Activated CD4-positive, CD25-positive, alpha-beta regulatory T cell (primary cell): ENCODE measurements around the gene NFATC4.

Source experiments
- DNase-seq, 4 experiments: peaks; one replicate each; lab custom pipeline; 2025; lab: John Stamatoyannopoulos, UW

The NFATC4 gene

DNA sequence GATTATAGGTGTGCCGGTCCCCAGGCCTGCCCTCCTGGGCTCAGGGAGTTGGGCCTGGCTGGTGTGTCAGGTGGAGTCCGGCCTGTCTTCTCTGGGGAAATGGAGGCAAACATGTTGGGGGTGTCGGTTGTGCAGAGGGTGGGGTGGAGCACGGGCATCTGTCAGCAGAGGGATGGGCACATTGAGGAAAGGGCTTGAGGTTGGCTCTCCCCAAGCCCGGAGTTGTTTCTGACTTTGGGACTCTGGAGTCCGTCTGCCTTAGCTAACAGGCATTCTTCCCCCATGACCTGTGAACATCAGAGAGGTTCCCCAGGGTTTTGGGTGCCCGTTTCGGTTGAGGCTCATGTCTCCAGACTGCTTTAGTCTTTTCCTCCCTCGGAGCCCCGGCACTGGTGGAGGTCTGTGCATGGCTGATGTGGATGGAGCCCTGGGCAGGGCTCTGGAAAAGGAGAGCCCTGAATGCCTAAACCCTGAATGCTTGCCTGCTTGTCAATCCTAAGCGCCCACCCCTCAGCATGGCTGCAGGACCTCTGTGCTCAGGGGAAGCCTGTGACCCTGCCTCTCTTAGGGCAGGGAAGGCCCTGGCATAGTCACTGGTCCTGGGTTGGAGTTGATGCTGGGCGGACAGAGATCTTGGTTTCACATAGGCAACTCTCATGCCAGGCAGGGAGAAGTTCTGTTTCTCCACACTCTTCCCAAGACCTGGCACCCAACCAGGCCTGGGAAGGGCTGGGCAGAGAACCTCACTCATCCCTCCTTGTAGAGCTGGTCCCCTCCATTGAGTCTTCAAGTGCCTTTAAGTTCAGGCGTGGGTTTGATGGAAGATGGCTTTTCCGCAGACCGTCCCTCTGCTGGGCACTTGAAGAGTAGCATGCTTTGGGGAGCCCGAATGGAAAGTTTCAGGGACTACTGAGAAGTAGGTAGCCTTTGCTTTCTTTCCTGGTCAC lies 43.7 kb downstream of the NFATC4 start:
- no peak for DNase-seq

DNA sequence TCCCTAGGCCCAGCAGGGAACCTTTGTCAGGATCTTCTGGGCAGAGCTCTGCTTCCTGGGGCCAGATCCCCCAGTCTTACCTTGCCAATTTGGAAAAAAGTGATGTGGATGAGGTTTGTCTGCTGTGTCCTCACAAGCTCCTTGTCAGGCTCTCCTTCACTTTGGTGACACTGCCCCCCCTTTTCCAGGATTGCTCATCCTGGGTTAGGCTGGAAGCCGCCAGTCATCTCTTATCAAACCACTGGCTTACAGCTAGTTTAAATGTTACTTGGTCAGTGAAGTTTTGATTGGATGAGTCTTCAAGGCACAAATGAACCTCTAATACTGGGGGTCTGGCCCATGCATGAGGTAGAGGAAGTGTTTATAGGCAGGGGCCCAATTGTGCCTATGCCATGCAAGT lies 46.1 kb downstream of the NFATC4 start:
- no peak for DNase-seq

DNA sequence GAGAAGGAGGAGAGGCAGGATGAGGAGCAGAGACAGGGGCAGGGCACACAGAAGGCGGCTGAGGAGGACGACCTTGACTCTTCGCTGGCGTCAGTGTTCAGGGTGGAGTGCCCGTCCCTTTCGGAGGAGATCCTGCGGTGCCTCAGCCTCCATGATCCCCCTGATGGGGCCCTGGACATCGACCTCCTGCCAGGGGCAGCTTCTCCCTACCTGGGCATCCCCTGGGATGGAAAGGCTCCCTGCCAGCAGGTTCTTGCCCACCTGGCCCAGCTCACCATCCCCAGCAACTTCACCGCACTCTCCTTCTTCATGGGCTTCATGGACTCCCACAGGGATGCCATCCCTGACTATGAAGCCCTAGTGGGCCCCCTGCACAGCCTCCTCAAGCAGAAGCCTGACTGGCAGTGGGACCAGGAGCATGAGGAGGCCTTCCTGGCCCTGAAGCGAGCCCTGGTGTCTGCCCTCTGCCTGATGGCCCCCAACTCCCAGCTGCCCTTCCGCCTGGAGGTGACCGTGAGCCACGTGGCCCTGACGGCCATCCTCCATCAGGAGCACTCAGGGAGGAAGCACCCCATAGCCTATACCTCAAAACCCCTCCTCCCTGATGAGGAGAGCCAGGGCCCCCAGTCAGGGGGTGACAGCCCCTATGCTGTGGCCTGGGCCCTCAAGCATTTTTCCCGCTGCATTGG lies 46.9 kb downstream of the NFATC4 start:
- DNase-seq: no peak

DNA sequence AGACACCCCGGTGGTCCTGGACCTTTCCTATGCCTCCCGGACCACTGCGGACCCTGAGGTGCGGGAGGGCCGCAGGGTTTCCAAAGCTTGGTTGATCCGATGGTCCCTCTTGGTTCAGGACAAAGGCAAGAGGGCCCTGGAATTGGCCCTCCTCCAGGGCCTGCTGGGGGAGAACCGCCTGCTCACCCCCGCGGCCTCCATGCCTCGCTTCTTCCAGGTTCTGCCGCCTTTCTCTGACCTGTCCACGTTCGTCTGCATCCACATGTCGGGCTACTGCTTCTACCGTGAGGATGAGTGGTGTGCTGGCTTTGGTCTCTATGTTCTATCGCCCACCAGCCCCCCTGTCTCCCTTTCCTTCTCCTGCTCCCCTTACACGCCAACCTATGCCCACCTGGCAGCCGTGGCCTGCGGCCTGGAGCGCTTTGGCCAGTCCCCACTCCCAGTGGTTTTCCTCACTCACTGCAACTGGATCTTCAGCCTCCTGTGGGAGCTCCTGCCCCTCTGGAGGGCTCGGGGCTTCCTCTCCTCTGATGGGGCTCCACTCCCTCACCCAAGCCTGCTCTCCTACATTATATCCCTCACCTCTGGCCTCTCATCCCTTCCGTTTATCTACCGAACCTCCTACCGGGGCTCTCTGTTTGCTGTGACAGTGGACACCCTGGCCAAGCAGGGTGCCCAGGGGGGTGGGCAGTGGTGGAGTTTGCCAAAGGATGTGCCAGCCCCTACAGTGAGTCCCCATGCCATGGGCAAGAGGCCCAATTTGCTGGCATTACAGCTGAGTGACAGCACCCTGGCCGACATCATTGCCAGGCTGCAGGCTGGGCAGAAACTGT lies 47.7 kb downstream of the NFATC4 start:
- DNase-seq: no peak

DNA sequence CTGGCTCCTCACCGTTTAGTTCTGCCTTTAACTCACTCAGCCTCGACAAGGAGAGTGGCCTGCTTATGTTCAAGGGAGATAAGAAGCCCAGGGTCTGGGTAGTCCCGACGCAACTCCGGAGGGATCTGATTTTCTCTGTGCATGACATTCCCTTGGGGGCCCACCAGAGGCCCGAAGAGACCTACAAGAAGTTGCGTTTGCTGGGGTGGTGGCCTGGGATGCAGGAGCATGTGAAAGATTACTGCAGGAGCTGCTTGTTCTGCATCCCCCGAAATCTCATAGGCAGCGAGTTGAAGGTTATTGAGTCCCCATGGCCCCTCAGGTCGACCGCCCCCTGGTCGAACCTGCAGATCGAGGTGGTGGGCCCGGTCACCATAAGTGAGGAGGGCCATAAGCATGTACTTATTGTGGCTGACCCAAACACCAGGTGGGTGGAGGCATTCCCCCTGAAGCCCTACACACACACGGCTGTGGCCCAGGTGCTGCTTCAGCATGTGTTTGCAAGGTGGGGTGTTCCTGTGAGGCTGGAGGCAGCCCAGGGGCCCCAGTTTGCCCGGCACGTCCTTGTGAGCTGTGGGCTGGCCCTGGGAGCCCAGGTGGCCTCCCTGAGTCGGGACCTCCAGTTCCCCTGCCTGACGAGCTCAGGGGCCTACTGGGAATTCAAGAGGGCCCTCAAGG lies 48.4 kb downstream of the NFATC4 start:
- DNase-seq: no peak

DNA sequence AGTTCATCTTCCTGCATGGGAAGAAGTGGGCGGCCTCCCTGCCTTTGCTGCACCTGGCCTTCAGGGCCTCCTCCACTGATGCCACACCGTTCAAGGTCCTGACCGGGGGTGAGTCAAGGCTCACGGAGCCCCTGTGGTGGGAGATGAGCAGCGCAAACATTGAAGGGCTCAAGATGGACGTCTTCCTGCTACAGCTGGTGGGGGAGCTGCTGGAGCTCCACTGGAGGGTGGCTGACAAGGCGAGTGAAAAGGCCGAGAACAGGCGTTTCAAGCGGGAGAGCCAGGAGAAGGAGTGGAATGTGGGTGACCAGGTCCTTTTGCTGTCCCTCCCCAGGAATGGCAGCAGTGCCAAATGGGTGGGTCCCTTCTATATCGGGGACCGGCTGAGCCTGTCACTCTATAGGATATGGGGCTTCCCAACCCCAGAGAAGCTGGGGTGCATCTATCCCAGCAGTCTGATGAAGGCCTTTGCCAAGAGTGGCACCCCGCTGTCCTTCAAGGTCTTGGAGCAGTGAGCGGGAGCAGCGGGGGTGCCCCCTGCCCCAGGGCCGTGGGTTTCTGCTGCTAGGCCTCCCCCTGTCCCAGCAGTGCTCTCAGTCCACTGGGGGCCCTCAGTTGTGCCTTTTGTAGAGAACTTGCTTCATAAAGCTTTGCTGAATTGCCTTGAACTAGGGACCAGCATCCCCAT lies 49.1 kb downstream of the NFATC4 start:
- no peak for DNase-seq

DNA sequence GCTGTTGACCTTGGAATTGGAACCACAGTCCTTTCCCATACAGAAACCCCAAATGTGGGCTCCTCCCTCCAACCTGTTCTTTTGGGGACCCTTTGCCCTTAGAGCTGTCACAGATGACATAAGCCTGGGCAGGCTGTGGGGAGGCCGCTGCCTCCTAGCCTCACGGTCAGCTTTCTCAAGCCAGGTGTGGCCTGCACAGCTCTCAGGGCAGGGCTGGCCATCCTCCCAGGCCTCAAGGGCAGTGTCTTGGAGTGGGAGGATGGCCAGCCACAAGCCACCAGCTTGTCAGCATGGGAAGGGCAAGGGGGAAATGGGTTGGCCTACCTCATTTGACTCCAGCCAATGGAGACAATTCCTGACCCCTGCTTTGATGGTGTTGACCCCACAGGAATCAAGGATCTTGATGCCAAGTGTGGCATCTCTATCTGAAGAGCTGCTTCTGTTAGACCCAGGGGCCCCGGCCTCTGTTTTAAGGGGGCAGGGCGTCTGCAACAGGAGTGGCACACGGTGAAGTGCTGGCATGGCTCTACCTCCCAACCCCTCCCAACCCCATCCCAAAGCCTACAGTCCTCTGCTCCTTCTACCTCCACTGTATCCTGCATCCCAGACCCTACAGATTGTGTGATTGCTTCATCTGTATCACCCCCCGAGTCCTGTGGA lies 50.0 kb downstream of the NFATC4 start:
- DNase-seq: no peak

DNA sequence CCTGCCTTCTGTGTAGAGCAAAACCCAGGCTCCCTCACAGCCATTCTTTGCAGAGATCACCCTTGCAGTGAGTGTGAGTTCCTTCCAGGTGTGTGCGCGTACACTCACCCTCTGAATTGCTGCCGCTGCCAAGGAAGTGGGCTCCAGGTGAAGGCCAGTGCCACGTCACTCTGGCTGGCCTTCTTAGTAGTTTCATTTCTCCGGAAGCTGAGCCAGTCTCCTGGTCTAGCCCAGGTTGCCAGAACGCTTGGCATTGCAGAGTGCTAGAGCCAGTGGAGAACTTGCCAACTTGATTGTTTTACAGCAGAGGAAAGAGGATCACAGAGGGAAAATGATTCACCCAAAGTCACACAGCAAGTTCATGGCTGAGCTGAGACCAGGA lies 50.5 kb downstream of the NFATC4 start:
- no peak for DNase-seq

DNA sequence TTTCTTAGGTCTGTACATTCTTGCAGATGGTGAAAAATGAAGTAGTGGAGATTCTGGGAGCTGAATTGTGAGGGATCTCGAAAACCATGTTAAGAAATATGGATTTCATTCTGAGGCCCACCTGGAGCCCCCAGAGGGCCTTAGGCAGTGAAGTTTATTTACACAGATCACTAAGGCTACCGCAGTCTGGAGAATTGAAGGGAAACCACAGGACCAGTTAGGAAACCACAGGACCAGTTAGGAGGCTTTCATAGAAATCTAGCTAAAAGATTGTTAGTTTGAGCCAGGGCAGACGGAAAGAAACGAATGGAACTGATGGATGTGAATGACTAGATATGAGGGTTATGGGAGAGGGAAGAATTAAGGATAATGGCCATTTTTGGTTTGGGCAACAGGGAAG lies 54.3 kb downstream of the NFATC4 start:
- DNase-seq: no peak

DNA sequence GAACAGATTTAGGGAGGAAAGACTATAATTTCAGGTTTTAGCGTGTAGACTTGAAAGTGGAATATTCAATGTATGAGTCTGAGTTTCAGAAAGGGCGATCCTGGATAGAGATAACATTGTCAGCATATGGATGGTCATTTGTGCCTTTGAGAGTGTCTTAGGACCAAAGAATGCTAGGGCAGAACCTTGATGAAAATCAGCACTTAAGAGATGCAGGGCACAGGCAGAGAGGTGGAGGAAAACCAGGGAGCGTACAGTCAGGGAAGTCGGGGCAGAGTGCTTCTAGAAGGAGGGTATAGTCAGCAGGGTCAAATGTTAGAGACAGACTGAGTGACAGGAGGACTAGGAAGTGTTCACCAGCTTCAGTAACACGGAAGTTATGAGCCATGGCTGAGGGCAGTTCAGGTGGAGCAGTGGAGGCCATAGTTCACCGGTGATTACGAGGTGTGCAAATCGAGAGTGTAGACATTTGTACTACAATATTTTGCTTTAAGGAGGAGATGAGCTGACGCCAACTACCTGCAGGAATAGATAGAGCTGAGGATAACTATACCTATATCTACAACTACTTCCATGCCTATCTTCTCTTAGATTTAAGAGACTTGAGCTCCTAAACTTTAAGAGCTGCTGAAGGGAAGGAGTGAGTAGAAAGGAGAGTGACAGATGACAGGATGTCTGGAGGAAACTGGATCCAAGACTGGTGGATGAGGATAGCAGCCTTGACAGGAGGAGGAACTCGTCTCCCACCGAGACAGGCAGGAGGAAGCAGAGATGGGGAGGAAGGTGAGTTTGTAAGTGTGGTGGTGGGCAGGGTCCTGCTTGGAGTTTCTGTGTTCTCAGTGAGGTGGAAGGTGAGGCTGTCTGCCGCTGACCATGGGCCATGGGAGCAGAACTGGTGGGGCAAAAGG lies 55.0 kb downstream of the NFATC4 start:
- no peak for DNase-seq

DNA sequence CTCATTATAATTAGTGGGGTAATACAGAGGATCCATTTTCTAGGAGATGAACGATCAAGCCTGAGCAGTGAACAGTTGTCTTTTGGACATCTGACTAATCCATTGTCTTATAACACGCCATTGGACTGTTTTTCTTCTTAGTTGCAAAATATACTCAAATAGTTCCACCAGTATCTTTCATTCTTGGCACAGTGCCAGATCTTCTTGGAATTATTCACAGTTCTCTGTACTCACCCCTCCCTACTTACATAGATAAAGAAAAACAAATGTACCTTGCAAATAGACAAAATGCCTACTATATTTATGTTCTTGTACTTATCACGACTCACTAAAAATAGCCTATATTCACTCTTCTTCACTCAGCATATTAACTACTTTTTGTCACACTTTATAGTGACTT lies 57.7 kb downstream of the NFATC4 start:
- no peak for DNase-seq

DNA sequence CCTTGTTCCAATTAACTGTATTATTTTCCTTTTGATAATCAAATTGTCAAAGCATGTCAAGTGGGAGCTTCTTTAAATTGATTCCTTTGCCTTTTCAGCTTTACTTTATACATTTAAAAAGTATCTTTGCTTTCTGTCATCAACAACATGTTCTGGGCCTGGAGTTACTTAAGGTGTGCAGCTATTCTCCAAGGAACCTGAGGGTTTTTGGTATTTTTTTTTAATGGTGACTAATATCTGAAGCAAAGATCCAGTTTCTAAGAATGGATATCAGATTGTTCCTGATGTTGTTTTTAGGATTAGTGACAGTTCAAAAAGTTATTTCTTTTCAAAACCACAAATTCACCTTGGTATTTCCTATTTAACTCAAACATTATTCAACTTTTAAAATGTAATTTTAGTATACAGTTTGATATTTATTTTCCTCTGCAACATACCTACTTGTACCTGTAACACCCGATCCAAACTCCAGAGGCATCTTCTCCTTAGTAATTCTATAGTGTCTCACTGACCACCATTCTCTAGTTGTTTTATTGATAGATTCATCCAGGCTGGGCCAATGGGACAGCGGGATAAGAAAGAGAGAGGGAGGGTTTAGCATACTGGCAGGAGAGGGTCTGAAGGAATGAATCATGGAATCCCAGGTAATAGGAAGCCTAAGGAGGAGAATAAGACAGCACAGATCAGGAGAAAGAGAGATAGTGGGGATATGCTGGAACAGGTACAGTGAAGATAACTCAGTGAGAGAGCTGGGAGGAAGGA lies 58.3 kb downstream of the NFATC4 start:
- DNase-seq: no peak

DNA sequence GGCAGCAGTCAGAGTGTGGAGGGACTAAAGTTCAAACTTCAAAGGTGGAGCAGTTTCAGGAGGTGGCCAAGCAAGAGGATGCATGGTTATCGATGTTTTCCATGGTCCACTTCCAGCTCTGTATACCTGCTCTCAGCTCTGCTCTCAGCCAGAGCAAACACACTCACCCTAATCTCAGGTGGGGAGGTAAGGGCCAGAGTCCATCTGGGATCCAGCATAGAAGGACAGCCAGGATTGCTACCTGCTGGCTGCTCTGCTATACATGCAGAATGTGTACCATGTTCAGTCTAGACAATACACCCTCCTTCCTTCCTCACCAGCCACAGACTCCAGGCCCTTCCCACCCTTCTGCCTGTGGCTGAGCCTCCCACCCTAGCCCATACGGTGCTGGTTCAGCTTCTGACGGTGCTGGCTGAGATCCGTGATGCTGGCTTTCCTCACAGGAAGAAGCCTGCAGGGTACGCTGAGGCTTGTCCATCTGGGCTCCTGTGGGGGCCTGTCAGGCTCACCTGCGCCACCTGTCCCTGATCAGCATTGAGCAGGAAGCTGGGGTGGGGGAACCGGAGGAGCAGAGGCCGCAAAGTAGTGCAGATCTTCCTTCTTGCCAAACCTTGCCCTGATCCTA lies 59.0 kb downstream of the NFATC4 start:
- DNase-seq: no peak

DNA sequence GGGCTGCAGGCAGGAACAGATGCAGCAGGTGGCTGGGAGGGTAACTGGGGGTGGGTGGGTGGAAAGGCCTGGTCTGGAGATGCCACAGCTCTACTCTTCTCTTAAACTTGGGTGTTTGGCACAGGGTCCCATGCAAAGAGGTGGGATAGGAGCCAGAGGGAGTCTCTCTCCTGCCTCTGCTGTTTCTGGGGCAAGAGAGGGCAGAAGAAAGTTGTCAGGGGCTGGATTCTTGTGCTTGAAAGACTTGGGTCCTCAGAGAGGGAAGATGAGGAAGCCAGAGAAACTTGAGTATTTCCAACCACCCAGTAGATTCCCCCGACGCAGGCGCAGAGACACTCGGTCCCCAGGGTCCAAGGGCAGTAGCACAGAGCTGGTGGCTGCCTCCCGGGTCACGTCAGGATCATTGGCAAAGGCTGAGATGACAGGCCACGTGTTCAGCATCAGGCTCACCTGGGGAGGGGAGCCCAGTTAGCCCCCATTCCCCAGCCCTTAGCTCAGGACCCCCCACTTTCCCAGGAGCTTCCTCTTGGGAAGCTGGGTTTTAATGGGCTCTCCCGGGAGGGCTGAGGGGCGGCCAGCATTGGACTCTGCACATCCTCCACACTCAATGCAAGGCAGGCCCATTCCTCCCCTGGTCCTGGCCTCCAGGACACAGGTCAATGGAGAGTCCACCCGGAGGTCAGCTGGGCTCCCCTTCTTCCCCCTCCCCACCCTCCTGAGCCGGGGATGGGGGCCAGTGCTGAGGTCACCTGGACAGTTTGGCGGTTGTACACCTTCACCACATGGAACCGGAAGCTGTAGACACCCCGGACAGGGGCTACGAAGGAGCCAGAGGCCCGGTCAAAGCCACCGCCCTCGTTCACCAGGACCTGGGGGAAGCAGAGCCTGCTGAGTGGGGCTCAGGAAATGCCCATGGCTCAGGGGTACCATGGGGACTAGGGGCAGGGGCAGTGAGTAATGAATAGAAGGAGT lies 59.8 kb downstream of the NFATC4 start:
- DNase-seq: no peak

DNA sequence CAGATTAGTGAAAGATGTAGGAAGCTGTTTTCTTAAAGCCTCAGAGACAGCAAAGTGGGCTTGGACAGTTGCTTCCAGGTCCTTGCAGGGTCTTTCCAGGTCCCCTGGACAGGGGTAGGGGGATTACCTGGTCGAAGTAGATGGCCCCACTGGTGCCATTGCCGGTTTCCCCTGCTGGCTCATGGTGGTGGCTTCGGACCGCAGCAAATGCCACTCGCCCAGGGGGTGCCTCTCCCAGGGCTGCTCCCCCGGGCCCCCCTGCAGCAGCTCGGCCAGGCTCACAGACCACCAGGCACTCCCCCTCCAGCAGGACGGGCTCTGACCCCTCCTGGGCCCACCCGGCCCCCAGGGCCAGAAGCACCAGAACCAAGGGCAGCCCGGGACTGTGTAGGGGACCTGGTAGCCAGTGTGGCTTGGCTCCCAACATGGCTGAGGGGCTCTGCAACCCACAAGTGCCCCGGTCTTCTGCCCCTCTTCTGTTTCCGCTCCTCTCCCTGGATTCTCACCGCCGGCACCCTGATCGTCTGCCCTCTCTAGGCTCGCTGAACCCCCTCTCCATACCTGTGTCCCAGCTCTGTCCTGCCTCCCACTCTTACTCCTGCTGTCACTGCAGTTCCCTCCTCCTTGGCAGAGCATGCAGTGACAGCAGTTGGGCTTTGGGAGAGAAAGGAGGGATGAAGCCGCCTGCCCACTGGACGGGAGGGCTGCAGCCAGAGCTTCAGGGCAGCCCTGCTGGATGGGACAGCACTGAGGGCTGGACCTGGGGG lies 60.8 kb downstream of the NFATC4 start:
- no peak for DNase-seq
